Heart left ventricle (tissue), 16 donors: ENCODE results near the gene SLC22A13. TPM values are rescaled to one million over a fixed set of nuclear protein-coding genes. Genes with fewer than 3 reads are reported as not detected.

ENCODE experiments used
- ATAC-seq, 4 donors: fragments of 200-7000 bp; cut with Tn5 transposase; one replicate each; pipeline ENCODE4 v1.9.1; 2020 to 2022; ENCODE audit warnings: moderate library complexity in 4 of 4, mild to moderate bottlenecking in 3 of 4, moderate number of reproducible peaks in 1 of 4
- DNase-seq, 5 donors: peaks; one replicate each; pipeline ENCODE4 v3.0.0-alpha.2; 2020
- H3K27ac ChIP-seq, 12 donors: fragments of 200-600 bp; sonication (generic) in 4 of 12; one replicate each; pipeline versions ENCODE4 v1.5.0 to v1.8.0; 2016 to 2022; ENCODE audit warnings: mild to moderate bottlenecking in 2 of 12
- H3K27me3 ChIP-seq, 9 donors: fragments of 200-600 bp; sonication (generic) in 2 of 9; one replicate each; pipeline versions ENCODE4 v1.5.1 to v1.8.0; 2016 to 2022; ENCODE audit warnings: mild to moderate bottlenecking in 3 of 9
- H3K36me3 ChIP-seq, 9 donors: fragments of 200-600 bp; sonication (generic) in 2 of 9; one replicate each; pipeline versions ENCODE4 v1.5.0 to v1.8.0; 2018 to 2022; ENCODE audit warnings: mild to moderate bottlenecking in 2 of 9
- H3K4me1 ChIP-seq, 12 donors: fragments of 200-600 bp; sonication (generic) in 4 of 12; one replicate each; pipeline versions ENCODE4 v1.5.0 to v1.8.0; 2016 to 2022; ENCODE audit warnings: mild to moderate bottlenecking in 3 of 12
- H3K4me3 ChIP-seq, 12 donors: fragments of 200-600 bp; sonication (generic) in 4 of 12; one replicate each; pipeline versions ENCODE4 v1.5.0 to v1.8.0; 2017 to 2022; ENCODE audit warnings: mild to moderate bottlenecking in 9 of 12, moderate library complexity in 4 of 12
- H3K9me3 ChIP-seq, 12 donors: fragments of 200-600 bp; sonication (generic) in 4 of 12; one replicate each; pipeline versions ENCODE4 v1.5.0 to v1.8.0; 2016 to 2022; ENCODE audit warnings: mild to moderate bottlenecking in 1 of 12
- CTCF ChIP-seq, 12 donors: fragments of 200-600 bp; sonication (generic) in 4 of 12; IDR thresholded peaks; one replicate each; pipeline versions ENCODE4 v1.5.0 to v1.8.0; 2018 to 2022; ENCODE audit warnings: antibody characterized with exemption in 12 of 12, mild to moderate bottlenecking in 5 of 12
- POLR2A ChIP-seq, 2 donors: fragments of 450-650 bp; IDR thresholded peaks; one replicate each; pipeline ENCODE4 v1.6.1; 2017; ENCODE audit warnings: antibody characterized with exemption in 2 of 2, mild to moderate bottlenecking in 2 of 2, moderate library complexity in 2 of 2
- WGBS, 4 donors: extraction: QIAGEN DNeasy Blood & Tissue Kit in 2 of 4; methylation state at CpG; one replicate each; pipeline versions ENCODE4 v1.1.5 to v1.1.7; 2013 to 2018; 5-methylcytosine and 5-hydroxymethylcytosine counted together
- intact Hi-C, 10 donors: fragments of 100-400 bp; cut with DNase I; formaldehyde crosslinking; loops; one replicate each; pipeline versions ENCODE4 v1.11.1 to v1.14.2; 2022
- polyA plus RNA-seq, 2 donors: library from polyadenylated mRNA; stranded (reverse); fragments of 200-250 nt; gene quantifications; one replicate each; pipeline ENCODE4 v1.2.3, GENCODE V29; 2013
- total RNA-seq, 9 donors: library from RNA; depleted of rRNA in 2 of 9; stranded (reverse); fragments of >200 nt in 2 of 9; fragmentation: NEBNext Ultra II Directional in 3 of 9; extraction: Animal tissue kit (Norgen Biotek cat#: 25700) in 3 of 9; gene quantifications; one replicate each; pipeline versions ENCODE4 v1.1.0 to v1.2.4, GENCODE V29; 2016 to 2023
- donor health status: ischemic (EF 13 %, LVEDD 7.1; RV severe dilation, severe dysfunction).
- donor health status: healthy with polysubstance abuse.
- donor health status: DM: no; HTN: yes; CAD: no.
- donor health status: DM: no; HTN: no; CAD: no.
- donor health status: ischemic (EF 25% LVEDD 6.9; RV normal size, moderate dysfunction).
- donor health status: ischemic (EF 25% LVEDD 5.7; RV mildly dilated, moderate dysfunction).
- donor health status: healthy.
- donor health status: DM: yes; HTN: yes; CAD: no.
- donor health status: ischemic (EF 35%, LVEDD 5.7; RV mildly dilated, moderate dysfunction).
- donor health status: nonischemic (EF 11% LVEDD 7.7; RV severe dilation, severe dysfunction).
- donor health status: DM: yes; HTN: yes; CAD: no.
- donor health status: PGD.
- donor health status: ischemic (EF 29% LVEDD 5.4; RV normal size, mild dysfunction).
- donor health status: nonischemic (EF 23%, LVEDD 6.1; RV moderate dilation, normal function).

SLC22A13 gene
- total and polyA plus RNA-seq, 11 donors, result 0.07 to 0.24 (median 0.13) TPM; not detected in 5

DNA sequence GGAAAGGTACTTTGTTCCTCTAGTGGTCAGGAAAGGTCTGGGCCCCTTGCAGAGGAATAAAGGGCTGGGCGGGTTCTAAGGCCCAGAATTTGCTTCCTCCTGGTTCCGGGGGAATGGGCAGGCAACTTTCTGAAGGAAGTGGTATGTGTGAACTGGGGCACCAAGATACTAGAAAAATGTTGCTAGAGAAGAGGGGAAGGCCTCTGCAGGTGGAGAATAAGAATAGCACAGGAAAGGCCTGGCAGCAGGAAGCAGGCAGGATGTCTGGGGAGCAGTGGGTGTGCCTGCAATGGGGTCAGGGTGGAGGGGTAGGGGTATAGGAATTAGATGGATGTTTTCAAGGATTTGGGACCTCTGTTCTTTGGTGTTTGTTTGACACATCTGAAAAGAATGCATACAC is 2.0 kb downstream of the SLC22A13 start:
- no peaks in the 10 kb centered on the region for H3K27me3 ChIP-seq
- H3K9me3 ChIP-seq, result no peaks in the 10 kb centered on the region
- H3K4me3 ChIP-seq, result no peak overlapping the region
- DNase-seq (no peak), ATAC-seq (no peak)
- peaks cover 0 to 20% (median 0%) of the 10 kb centered on the region in 12 donors for H3K4me1 ChIP-seq
- TF ChIP-seq CTCF (IDR thresholded peaks at IDR 0.05), result no peak
- TF ChIP-seq POLR2A (IDR thresholded peaks at IDR 0.05), result no peak
- H3K36me3 ChIP-seq, result no peaks in the 10 kb centered on the region
- 69 to 83% (median 77%) methylated on average over 2 of the region's 2 CpGs for WGBS, 4 donors
- intact Hi-C loops, result no loop called here
- H3K27ac ChIP-seq, result no peak overlapping the region

GRCh38 chr3:38268087-38268486 is 2.5 kb downstream of the SLC22A13 start:
- no peak for TF ChIP-seq CTCF (IDR thresholded peaks at IDR 0.05)
- TF ChIP-seq POLR2A (IDR thresholded peaks at IDR 0.05), result no peak
- 73 to 78% (median 76%) methylated on average over 5 of the region's 5 CpGs for WGBS, 4 donors
- peak overlapping the region in 1 of 12 donors; percentile 28 for H3K4me3 ChIP-seq
- no peak overlapping the region for H3K27ac ChIP-seq
- no peaks in the 10 kb centered on the region for H3K9me3 ChIP-seq
- ATAC-seq, result no peak
- peaks cover 0 to 20% (median 0%) of the 10 kb centered on the region in 12 donors for H3K4me1 ChIP-seq
- no peaks in the 10 kb centered on the region for H3K36me3 ChIP-seq
- no peak for DNase-seq
- H3K27me3 ChIP-seq, result no peaks in the 10 kb centered on the region
- intact Hi-C loops, result no loop called here

DNA sequence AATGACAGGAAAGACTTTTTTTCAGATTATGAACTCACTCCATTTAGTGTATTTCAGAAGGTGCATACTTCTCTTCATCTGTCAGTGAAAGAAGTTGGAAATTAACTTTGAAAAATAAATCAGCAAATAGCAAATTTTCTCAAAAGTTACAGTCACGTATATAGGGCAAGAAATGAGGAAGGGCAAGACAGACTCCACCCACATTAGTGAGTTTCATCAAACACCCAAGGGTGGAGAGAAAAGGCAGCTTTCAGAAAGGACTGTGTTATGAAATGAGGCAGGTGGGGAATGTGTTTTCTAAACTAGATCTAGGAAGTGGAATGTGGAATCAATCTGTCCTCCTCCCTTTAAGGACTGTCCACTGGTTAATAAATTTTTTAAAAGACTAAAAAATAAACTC is 2.9 kb downstream of the SLC22A13 start:
- no peak for ATAC-seq
- WGBS, 4 donors, result 71 to 85% (median 75%) methylated on average over 1 of the region's 1 CpG

GRCh38 chr3:38270606-38271005 is 5.0 kb downstream of the SLC22A13 start:
- WGBS, 4 donors, result 87 to 98% (median 95%) methylated on average over 3 of the region's 3 CpGs
- no peaks in the 10 kb centered on the region for H3K27me3 ChIP-seq
- TF ChIP-seq POLR2A (IDR thresholded peaks at IDR 0.05) (no peak), CTCF (IDR thresholded peaks at IDR 0.05) (no peak)
- ATAC-seq (no peak), DNase-seq (no peak)
- no peak overlapping the region for H3K4me3 ChIP-seq
- peaks cover 0 to 6% (median 0%) of the 10 kb centered on the region in 12 donors for H3K4me1 ChIP-seq
- intact Hi-C loops, result no loop called here
- H3K9me3 ChIP-seq, result no peaks in the 10 kb centered on the region
- H3K36me3 ChIP-seq, result peaks cover 0 to 8% (median 0%) of the 10 kb centered on the region in 9 donors
- no peak overlapping the region for H3K27ac ChIP-seq

More for the DNA sequence above, 2.9 kb downstream of the SLC22A13 start:
- H3K27me3 ChIP-seq, result no peaks in the 10 kb centered on the region
- no peaks in the 10 kb centered on the region for H3K36me3 ChIP-seq
- no peaks in the 10 kb centered on the region for H3K9me3 ChIP-seq
- DNase-seq, result no peak
- no peak overlapping the region for H3K27ac ChIP-seq
- TF ChIP-seq POLR2A (IDR thresholded peaks at IDR 0.05) (no peak), CTCF (IDR thresholded peaks at IDR 0.05) (no peak)
- peaks cover 0 to 20% (median 0%) of the 10 kb centered on the region in 12 donors for H3K4me1 ChIP-seq
- intact Hi-C loops, result no loop called here
- peak overlapping the region in 1 of 12 donors; percentile 28 for H3K4me3 ChIP-seq
